HepG2 (cell line): Measurements from ENCODE around the gene JDP2. TPM values are rescaled to one million over a fixed set of nuclear protein-coding genes. Genes with fewer than 3 reads are reported as not detected.

Experiments
- ATAC-seq: fragments of 200-7000 bp; cut with Tn5 transposase; 3 replicates; pipeline ENCODE4 v1.9.1; 2020; ENCODE audit warnings: mild to moderate bottlenecking, moderate library complexity
- BruUV-seq: library from RNA; stranded (reverse); fragments of 400-500 nt; replicated peaks from 2 replicates; lab custom pipeline; 2021; lab: Mats Ljungman, UMichigan
- CTCF ChIA-PET: fragments of 300-600 bp; formaldehyde crosslinking; extraction: SDS; loops from one replicate; lab custom pipeline; 2021; ENCODE audit warnings: low total read pairs, inconsistent platforms, low intra/inter-chr PET ratio; lab: Yijun Ruan, JAX
- POLR2A ChIA-PET: fragments of 350-600 bp; sonication (Branson Sonifier 250); formaldehyde crosslinking; loops from one replicate; lab custom pipeline; 2020; ENCODE audit warnings: antibody characterized with exemption, inconsistent platforms; lab: Yijun Ruan, JAX
- DNase-seq: peaks from one replicate; pipeline ENCODE4 v3.0.0-alpha.2; 2015; ENCODE audit warnings: low spot score
- FAIRE-seq: peaks from 3 replicates; lab custom pipeline; 2011; peaks lifted over from hg19 to GRCh38; lab: Jason Lieb, UNC
- H2AFZ ChIP-seq: one replicate; pipeline ENCODE4 v1.6.1; 2011; ENCODE audit warnings: low read length, inconsistent platforms
- H3K27ac ChIP-seq: fragments of 300-600 bp; 3 replicates; pipeline ENCODE4 v1.8.0; 2011; ENCODE audit warnings: mixed run types, mild to moderate bottlenecking, mixed read lengths, low read length, inconsistent platforms; ENCODE audit not compliant: insufficient read depth; ENCODE audit errors: extremely low read length
- H3K27me3 ChIP-seq, 2 experiments: fragments of 200-600 bp in 1 of 2; 2 replicates in 1 of 2; 3 replicates in 1 of 2; pipeline versions ENCODE4 v1.6.0 to v1.8.0; 2011; ENCODE audit warnings: low read length in 2 of 2, mild to moderate bottlenecking in 2 of 2, moderate library complexity in 2 of 2, inconsistent platforms in 1 of 2; ENCODE audit not compliant: insufficient read depth in 2 of 2, control insufficient read depth in 1 of 2
- H3K36me3 ChIP-seq, 2 experiments: fragments of 200-600 bp in 1 of 2; replicated peaks in 1 of 2; 2 replicates in 1 of 2; 3 replicates in 1 of 2; pipeline versions ENCODE4 v1.5.1 to v1.8.0; 2011; ENCODE audit warnings: low read length in 2 of 2, inconsistent platforms in 1 of 2; ENCODE audit not compliant: insufficient read depth in 2 of 2, control insufficient read depth in 1 of 2
- H3K4me1 ChIP-seq: 2 replicates; pipeline ENCODE4 v1.5.1; 2012; ENCODE audit warnings: low read length, inconsistent platforms; ENCODE audit not compliant: insufficient read depth
- H3K4me2 ChIP-seq: 2 replicates; pipeline ENCODE4 v1.6.0; 2011; ENCODE audit warnings: low read depth, low read length, inconsistent platforms
- H3K4me3 ChIP-seq, 3 experiments: fragments of 200-600 bp in 1 of 3; sonication (generic), shearing (Covaris generic) in 1 of 3; replicated peaks in 1 of 3; 2 replicates each; pipeline ENCODE4 v1.5.1; 2011 to 2016; ENCODE audit warnings: low read length in 3 of 3, inconsistent platforms in 2 of 3, low read depth in 2 of 3, mild to moderate bottlenecking in 2 of 3, control low read depth in 1 of 3, mixed read lengths in 1 of 3; ENCODE audit not compliant: insufficient read depth in 1 of 3
- H3K79me2 ChIP-seq: one replicate; pipeline ENCODE4 v1.6.1; 2011; ENCODE audit warnings: low read length, inconsistent platforms; ENCODE audit not compliant: insufficient read depth
- H3K9ac ChIP-seq: 2 replicates; pipeline ENCODE4 v1.6.0; 2011; ENCODE audit warnings: mild to moderate bottlenecking, low read depth, low read length, inconsistent platforms; ENCODE audit not compliant: insufficient read depth
- H3K9me3 ChIP-seq: 2 replicates; pipeline ENCODE4 v1.5.1; 2012; ENCODE audit warnings: mild to moderate bottlenecking, low read length
- H4K20me1 ChIP-seq: 2 replicates; pipeline ENCODE4 v1.6.0; 2011; ENCODE audit warnings: inconsistent platforms, mild to moderate bottlenecking, low read length, moderate library complexity; ENCODE audit not compliant: insufficient read depth
- ARNT ChIP-seq: fragments of 450-650 bp; IDR thresholded peaks from 2 replicates; pipeline ENCODE4 v1.6.1; 2017
- EEA1 ChIP-seq: sonication (generic); formaldehyde crosslinking; IDR thresholded peaks from 2 replicates; pipeline ENCODE4 v1.5.1; 2020; ENCODE audit warnings: mild to moderate bottlenecking, missing genetic modification reagents, borderline replicate concordance
- GLMP ChIP-seq: sonication (generic); formaldehyde crosslinking; IDR thresholded peaks from 2 replicates; pipeline ENCODE4 v1.9.0; 2021; ENCODE audit warnings: missing genetic modification reagents, mild to moderate bottlenecking, borderline replicate concordance
- HNRNPL ChIP-seq: fragments of 200-400 bp; formaldehyde crosslinking; IDR thresholded peaks from 2 replicates; pipeline ENCODE4 v1.6.1; 2017; ENCODE audit warnings: mild to moderate bottlenecking, low read depth, low read length
- KLF11 ChIP-seq: IDR thresholded peaks from 2 replicates; pipeline ENCODE4 v1.6.1; 2016; ENCODE audit warnings: missing compliant biosample characterization
- MXD3 ChIP-seq: IDR thresholded peaks from 2 replicates; pipeline ENCODE4 v1.6.1; 2016; ENCODE audit warnings: mild to moderate bottlenecking, missing biosample characterization, missing genetic modification reagents
- NCOA5 ChIP-seq: sonication (generic); formaldehyde crosslinking; IDR thresholded peaks from 2 replicates; pipeline ENCODE4 v1.4.0; 2020; ENCODE audit warnings: missing genetic modification reagents
- NONO ChIP-seq, 2 experiments: fragments of 450-650 bp in 1 of 2; sonication (generic) in 1 of 2; formaldehyde crosslinking in 1 of 2; IDR thresholded peaks in 1 of 2; conservative IDR thresholded peaks in 1 of 2; 2 replicates each; pipeline versions ENCODE4 v1.6.1 to v1.8.0; 2017 to 2022; ENCODE audit warnings: mild to moderate bottlenecking in 1 of 2, missing genetic modification reagents in 1 of 2, moderate library complexity in 1 of 2
- NPAS2 ChIP-seq: sonication (generic); formaldehyde crosslinking; IDR thresholded peaks from 2 replicates; pipeline ENCODE4 v1.8.0; 2022; ENCODE audit warnings: mild to moderate bottlenecking, missing genetic modification reagents, borderline replicate concordance
- SP5 ChIP-seq: IDR thresholded peaks from 2 replicates; pipeline ENCODE4 v1.6.1; 2016; ENCODE audit warnings: low read depth, borderline replicate concordance
- TCF12 ChIP-seq, 2 experiments: fragments of 450-650 bp in 1 of 2; sonication (generic) in 1 of 2; formaldehyde crosslinking in 1 of 2; IDR thresholded peaks; 2 replicates each; pipeline versions ENCODE4 v1.6.1 to v1.8.0; 2017 to 2022; ENCODE audit warnings: antibody characterized with exemption in 1 of 2, mild to moderate bottlenecking in 1 of 2, missing genetic modification reagents in 1 of 2, moderate library complexity in 1 of 2
- ZFP1 ChIP-seq: IDR thresholded peaks from 2 replicates; pipeline ENCODE4 v1.6.1; 2016
- ZNF143 ChIP-seq: sonication (generic); formaldehyde crosslinking; IDR thresholded peaks from 2 replicates; pipeline ENCODE4 v1.4.0; 2020; ENCODE audit warnings: missing genetic modification reagents
- ZNF547 ChIP-seq: sonication (generic); formaldehyde crosslinking; IDR thresholded peaks from 2 replicates; pipeline ENCODE4 v1.5.1; 2020; ENCODE audit warnings: mild to moderate bottlenecking, missing genetic modification reagents
- WGBS: methylation state at CpG from one replicate; pipeline ENCODE4 v1.1.6; 2017; ENCODE audit warnings: low lambda C conversion rate; 5-methylcytosine and 5-hydroxymethylcytosine counted together
- in situ Hi-C: cut with HindIII; loops from 2 replicates; pipeline ENCODE4 v1.10.0; 2017; ENCODE audit warnings: low pct_unique_long_range_greater_than_20kb; ENCODE audit not compliant: extremely low pct_ligation_motif_present
- intact Hi-C: fragments of 100-400 bp; cut with micrococcal nuclease; formaldehyde crosslinking; loops from one replicate; pipeline ENCODE4 v1.10.0; 2022; ENCODE audit not compliant: unreplicated experiment
- polyA plus RNA-seq, 8 experiments: library from polyadenylated mRNA; depleted of rRNA in 3 of 8; stranded (reverse) in 7 of 8; unstranded in 1 of 8; fragments of >200 nt; fragmentation: Illumina TruSeq in 4 of 8; extraction: Trizol in 4 of 8; gene quantifications; 2 replicates each; pipeline versions ENCODE4 v1.2.1 to v1.2.3, GENCODE V29; 2011 to 2016; ENCODE audit warnings: low read depth in 4 of 8, missing spikeins in 1 of 8, mixed read lengths in 1 of 8; ENCODE audit not compliant: insufficient read depth in 1 of 8
- total RNA-seq, 5 experiments: library from RNA; depleted of rRNA; stranded (reverse); fragments of >200 nt; fragmentation: Illumina TruSeq; extraction: Trizol; gene quantifications; 2 replicates each; pipeline ENCODE4 v1.2.3, GENCODE V29; 2016; ENCODE audit warnings: low read depth in 1 of 5
- TF ChIP-seq, protein P1 (sequence below): sonication (generic); formaldehyde crosslinking; IDR thresholded peaks from 2 replicates; pipeline ENCODE4 v1.5.1; 2020; ENCODE audit warnings: mild to moderate bottlenecking, missing genetic modification reagents, moderate library complexity
- TF ChIP-seq, protein P2 (sequence below): sonication (generic); formaldehyde crosslinking; IDR thresholded peaks from 2 replicates; pipeline ENCODE4 v1.9.0; 2021; ENCODE audit warnings: missing genetic modification reagents, mild to moderate bottlenecking, borderline replicate concordance

JDP2 gene
- total and polyA plus RNA-seq, 2 of the 13 experiments (the other 11 are each of a cell fraction or from before 2014, with no cell fraction given): 8.0 to 8.9 TPM

- CTCF ChIA-PET: interaction anchor here (0.5 kb wide), 1 partner anchor 1006 kb away, joined by 3 read pairs; no protein-coding TSS in a partner anchor
- in situ Hi-C loops (no loop called here), intact Hi-C loops (no loop called here)
- H3K36me3 ChIP-seq: peaks cover 1 to 2% of the 10 kb centered on the region in 2 experiments; a peak in 1 of 5 replicates
- POLR2A ChIA-PET: interaction anchor here (0.6 to 1.4 kb wide), 2 partner anchors 25 to 561 kb away, joined by 3 to 4 read pairs; partner anchors contain the start of gene JDP2
- H3K27me3 ChIP-seq: no peaks in the 10 kb centered on the region
- BruUV-seq: no TSS peak
- peak overlapping the region; percentile 64 for H3K27ac ChIP-seq
- H2AFZ ChIP-seq: no peak overlapping the region
- H3K9me3 ChIP-seq: no peaks in the 10 kb centered on the region
- 60% methylated on average over 1 of the region's 14 CpGs for WGBS
- no peak overlapping the region for H3K4me3 ChIP-seq
- peak; percentile 36 for FAIRE-seq
- peak overlapping the region; percentile 50 for H3K4me2 ChIP-seq
- H3K9ac ChIP-seq: peak overlapping the region; percentile 67
- DNase-seq: peak; percentile 86
- peak; percentile 87 for ATAC-seq
- peaks cover 9% of the 10 kb centered on the region; the same call in 1 of the 2 replicates for H4K20me1 ChIP-seq
- no peaks in the 10 kb centered on the region for H3K79me2 ChIP-seq
- H3K4me1 ChIP-seq: peaks cover 46% of the 10 kb centered on the region
- TF ChIP-seq MXD3 (no peak), NPAS2 (CRISPR knock-in tag) (no peak), ZFP1 (no peak), KLF11 (no peak), SP5 (CRISPR knock-in tag) (peak; percentile 34; the same call in 1 of the 2 replicates), GLMP (no peak), HNRNPL (no peak), NONO (IDR thresholded peaks at IDR 0.05) (no peak), NONO (CRISPR knock-in tag; conservative IDR thresholded peaks at IDR 0.05) (peak; percentile 61; the same call in 1 of the 2 replicates), ZNF143 (CRISPR knock-in tag) (peak; percentile 79), EEA1 (CRISPR knock-in tag) (no peak), ARNT (no peak), TCF12 (IDR thresholded peaks at IDR 0.05) (no peak), TCF12 (CRISPR knock-in tag; IDR thresholded peaks at IDR 0.05) (no peak), ZNF547 (CRISPR knock-in tag) (no peak), NCOA5 (CRISPR knock-in tag) (no peak)
- TF ChIP-seq, protein P1, sequence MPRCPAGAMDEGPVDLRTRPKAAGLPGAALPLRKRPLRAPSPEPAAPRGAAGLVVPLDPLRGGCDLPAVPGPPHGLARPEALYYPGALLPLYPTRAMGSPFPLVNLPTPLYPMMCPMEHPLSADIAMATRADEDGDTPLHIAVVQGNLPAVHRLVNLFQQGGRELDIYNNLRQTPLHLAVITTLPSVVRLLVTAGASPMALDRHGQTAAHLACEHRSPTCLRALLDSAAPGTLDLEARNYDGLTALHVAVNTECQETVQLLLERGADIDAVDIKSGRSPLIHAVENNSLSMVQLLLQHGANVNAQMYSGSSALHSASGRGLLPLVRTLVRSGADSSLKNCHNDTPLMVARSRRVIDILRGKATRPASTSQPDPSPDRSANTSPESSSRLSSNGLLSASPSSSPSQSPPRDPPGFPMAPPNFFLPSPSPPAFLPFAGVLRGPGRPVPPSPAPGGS (CRISPR knock-in tag): no peak
- TF ChIP-seq, protein P2, sequence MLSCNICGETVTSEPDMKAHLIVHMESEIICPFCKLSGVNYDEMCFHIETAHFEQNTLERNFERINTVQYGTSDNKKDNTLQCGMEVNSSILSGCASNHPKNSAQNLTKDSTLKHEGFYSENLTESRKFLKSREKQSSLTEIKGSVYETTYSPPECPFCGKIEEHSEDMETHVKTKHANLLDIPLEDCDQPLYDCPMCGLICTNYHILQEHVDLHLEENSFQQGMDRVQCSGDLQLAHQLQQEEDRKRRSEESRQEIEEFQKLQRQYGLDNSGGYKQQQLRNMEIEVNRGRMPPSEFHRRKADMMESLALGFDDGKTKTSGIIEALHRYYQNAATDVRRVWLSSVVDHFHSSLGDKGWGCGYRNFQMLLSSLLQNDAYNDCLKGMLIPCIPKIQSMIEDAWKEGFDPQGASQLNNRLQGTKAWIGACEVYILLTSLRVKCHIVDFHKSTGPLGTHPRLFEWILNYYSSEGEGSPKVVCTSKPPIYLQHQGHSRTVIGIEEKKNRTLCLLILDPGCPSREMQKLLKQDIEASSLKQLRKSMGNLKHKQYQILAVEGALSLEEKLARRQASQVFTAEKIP: no peak
These were observed 25.3 kb downstream of the JDP2 start for GRCh38 chr14:75452900-75453816.
